ENCODE measurements around the gene WDR90. TPM values are rescaled to one million over a fixed set of nuclear protein-coding genes. Genes with fewer than 3 reads are reported as not detected.

The WDR90 gene
- total and polyA plus RNA-seq, 2 of the 13 experiments (the other 11 are each of a cell fraction or from before 2014, with no cell fraction given) = 14.9 to 28.9 TPM

DNA sequence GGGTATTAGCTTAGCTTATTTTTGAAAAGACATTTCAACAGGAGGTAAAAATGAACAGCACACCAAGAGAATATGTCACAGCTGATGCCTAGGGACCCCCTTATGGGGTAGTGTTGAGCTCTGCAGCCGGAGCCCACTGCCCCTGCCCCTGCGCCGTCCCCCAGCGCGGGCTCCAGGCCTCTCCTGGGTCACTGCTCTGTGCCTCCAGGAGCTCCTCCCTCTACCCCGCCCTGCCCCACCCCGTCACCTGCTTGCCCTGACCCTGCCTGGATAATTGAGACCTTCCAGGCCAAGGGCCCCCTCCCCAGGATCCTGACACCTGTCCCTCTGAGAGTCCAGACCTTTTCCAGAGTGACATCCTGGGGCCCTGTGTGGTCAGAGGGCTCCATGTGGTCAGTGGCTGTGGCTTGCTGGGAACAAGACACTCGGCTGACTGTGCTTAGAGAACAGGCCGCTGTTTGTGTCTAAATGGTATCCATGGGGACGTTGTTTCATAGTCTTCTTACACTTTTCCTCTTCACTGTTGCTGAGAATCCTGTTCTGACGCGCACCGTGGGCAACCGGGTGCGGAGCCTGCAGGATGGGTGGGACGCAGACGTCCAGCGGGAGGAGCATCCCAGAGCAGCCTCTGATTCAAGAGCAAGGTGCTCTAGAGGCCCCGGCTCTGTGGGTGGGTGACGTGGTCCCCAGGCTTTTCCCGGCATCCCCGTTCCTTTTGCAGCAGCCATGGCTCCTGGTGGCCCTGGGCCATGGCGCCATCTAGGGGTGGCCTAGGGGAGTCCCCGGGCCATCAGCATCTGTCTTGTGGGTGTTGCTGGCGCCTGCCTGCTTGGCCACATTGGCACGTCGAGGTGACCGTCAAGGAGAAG, 38.4 kb upstream of the WDR90 start:
- peaks cover 1 to 9% of the 10 kb centered on the region in 2 experiments; a peak in 1 of 5 replicates for H3K36me3 ChIP-seq (replicated peaks in 1 of 2; ENCODE audit: control insufficient read depth in 1 of 2, insufficient read depth in 2 of 2, low read length in 2 of 2)
- BruUV-seq (replicated peaks) = no TSS peak
- no peak overlapping the region for H2AFZ ChIP-seq (ENCODE audit: low read length)
- H3K27me3 ChIP-seq (ENCODE audit: control insufficient read depth in 1 of 2, insufficient read depth in 2 of 2, low read length in 2 of 2) = no peaks in the 10 kb centered on the region
- peak; percentile 73 for DNase-seq (ENCODE audit: low spot score)
- H3K4me3 ChIP-seq (replicated peaks in 1 of 3; ENCODE audit: insufficient read depth in 1 of 3, low read depth in 2 of 3, low read length in 3 of 3) = peak overlapping the region; percentile 21 to 47 (median 42); a peak in 4 of 6 replicates
- ATAC-seq = peak; percentile 90
- ChIA-PET CTCF (ENCODE audit: low intra/inter-chr PET ratio, low total read pairs) (interaction anchor here (0.6 to 1.7 kb wide), 3 partner anchors 31 to 75 kb away, joined by 3 to 11 read pairs (median 3); no protein-coding TSS in a partner anchor), POLR2A (no interaction called here)
- peak; percentile 58 for FAIRE-seq
- peak overlapping the region; percentile 46 for H3K9ac ChIP-seq (ENCODE audit: insufficient read depth, low read depth, low read length)
- H3K9me3 ChIP-seq (ENCODE audit: low read length) = no peaks in the 10 kb centered on the region
- peaks cover 17% of the 10 kb centered on the region for H3K4me1 ChIP-seq (ENCODE audit: insufficient read depth, low read length)
- whole genome bisulfite sequencing (ENCODE audit: low lambda C conversion rate) = 50% methylated on average over 18 of the region's 28 CpGs
- peak overlapping the region; percentile 57 for H3K4me2 ChIP-seq (ENCODE audit: low read depth, low read length)
- in situ Hi-C loops (cut with HindIII; ENCODE audit: extremely low pct_ligation_motif_present, low pct_unique_long_range_greater_than_20kb) (no loop called here), intact Hi-C loops (cut with micrococcal nuclease; ENCODE audit: unreplicated experiment) (no loop called here)
- peaks cover 2% of the 10 kb centered on the region for H3K79me2 ChIP-seq (ENCODE audit: insufficient read depth, low read length)
- peak overlapping the region; percentile 49 for H3K27ac ChIP-seq (ENCODE audit: extremely low read length, insufficient read depth, low read length)
- H4K20me1 ChIP-seq (ENCODE audit: insufficient read depth, low read length) = no peaks in the 10 kb centered on the region
- TF ChIP-seq ZBTB1 (CRISPR knock-in tag; IDR thresholded peaks at IDR 0.05; ENCODE audit: borderline replicate concordance) (no peak), MIER2 (CRISPR knock-in tag; IDR thresholded peaks at IDR 0.05) (no peak), RFX3 (CRISPR knock-in tag; IDR thresholded peaks at IDR 0.05) (no peak), ARNT (IDR thresholded peaks at IDR 0.05) (no peak), ZNF83 (CRISPR knock-in tag; IDR thresholded peaks at IDR 0.05; ENCODE audit: borderline replicate concordance) (no peak), ZBTB7B (CRISPR knock-in tag; IDR thresholded peaks at IDR 0.05) (peak; percentile 37; the same call in 1 of the 2 replicates), ELF4 (CRISPR knock-in tag; IDR thresholded peaks at IDR 0.05; ENCODE audit: borderline replicate concordance) (no peak)
- TF ChIP-seq, protein P1, sequence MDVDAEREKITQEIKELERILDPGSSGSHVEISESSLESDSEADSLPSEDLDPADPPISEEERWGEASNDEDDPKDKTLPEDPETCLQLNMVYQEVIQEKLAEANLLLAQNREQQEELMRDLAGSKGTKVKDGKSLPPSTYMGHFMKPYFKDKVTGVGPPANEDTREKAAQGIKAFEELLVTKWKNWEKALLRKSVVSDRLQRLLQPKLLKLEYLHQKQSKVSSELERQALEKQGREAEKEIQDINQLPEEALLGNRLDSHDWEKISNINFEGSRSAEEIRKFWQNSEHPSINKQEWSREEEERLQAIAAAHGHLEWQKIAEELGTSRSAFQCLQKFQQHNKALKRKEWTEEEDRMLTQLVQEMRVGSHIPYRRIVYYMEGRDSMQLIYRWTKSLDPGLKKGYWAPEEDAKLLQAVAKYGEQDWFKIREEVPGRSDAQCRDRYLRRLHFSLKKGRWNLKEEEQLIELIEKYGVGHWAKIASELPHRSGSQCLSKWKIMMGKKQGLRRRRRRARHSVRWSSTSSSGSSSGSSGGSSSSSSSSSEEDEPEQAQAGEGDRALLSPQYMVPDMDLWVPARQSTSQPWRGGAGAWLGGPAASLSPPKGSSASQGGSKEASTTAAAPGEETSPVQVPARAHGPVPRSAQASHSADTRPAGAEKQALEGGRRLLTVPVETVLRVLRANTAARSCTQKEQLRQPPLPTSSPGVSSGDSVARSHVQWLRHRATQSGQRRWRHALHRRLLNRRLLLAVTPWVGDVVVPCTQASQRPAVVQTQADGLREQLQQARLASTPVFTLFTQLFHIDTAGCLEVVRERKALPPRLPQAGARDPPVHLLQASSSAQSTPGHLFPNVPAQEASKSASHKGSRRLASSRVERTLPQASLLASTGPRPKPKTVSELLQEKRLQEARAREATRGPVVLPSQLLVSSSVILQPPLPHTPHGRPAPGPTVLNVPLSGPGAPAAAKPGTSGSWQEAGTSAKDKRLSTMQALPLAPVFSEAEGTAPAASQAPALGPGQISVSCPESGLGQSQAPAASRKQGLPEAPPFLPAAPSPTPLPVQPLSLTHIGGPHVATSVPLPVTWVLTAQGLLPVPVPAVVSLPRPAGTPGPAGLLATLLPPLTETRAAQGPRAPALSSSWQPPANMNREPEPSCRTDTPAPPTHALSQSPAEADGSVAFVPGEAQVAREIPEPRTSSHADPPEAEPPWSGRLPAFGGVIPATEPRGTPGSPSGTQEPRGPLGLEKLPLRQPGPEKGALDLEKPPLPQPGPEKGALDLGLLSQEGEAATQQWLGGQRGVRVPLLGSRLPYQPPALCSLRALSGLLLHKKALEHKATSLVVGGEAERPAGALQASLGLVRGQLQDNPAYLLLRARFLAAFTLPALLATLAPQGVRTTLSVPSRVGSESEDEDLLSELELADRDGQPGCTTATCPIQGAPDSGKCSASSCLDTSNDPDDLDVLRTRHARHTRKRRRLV (CRISPR knock-in tag; IDR thresholded peaks at IDR 0.05) = no peak
- TF ChIP-seq, protein P2, sequence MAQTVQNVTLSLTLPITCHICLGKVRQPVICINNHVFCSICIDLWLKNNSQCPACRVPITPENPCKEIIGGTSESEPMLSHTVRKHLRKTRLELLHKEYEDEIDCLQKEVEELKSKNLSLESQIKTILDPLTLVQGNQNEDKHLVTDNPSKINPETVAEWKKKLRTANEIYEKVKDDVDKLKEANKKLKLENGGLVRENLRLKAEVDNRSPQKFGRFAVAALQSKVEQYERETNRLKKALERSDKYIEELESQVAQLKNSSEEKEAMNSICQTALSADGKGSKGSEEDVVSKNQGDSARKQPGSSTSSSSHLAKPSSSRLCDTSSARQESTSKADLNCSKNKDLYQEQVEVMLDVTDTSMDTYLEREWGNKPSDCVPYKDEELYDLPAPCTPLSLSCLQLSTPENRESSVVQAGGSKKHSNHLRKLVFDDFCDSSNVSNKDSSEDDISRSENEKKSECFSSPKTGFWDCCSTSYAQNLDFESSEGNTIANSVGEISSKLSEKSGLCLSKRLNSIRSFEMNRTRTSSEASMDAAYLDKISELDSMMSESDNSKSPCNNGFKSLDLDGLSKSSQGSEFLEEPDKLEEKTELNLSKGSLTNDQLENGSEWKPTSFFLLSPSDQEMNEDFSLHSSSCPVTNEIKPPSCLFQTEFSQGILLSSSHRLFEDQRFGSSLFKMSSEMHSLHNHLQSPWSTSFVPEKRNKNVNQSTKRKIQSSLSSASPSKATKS (CRISPR knock-in tag; IDR thresholded peaks at IDR 0.05) = no peak
- TF ChIP-seq, protein P3, sequence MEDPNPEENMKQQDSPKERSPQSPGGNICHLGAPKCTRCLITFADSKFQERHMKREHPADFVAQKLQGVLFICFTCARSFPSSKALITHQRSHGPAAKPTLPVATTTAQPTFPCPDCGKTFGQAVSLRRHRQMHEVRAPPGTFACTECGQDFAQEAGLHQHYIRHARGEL (CRISPR knock-in tag; IDR thresholded peaks at IDR 0.05) = no peak
- TF ChIP-seq, protein P4, sequence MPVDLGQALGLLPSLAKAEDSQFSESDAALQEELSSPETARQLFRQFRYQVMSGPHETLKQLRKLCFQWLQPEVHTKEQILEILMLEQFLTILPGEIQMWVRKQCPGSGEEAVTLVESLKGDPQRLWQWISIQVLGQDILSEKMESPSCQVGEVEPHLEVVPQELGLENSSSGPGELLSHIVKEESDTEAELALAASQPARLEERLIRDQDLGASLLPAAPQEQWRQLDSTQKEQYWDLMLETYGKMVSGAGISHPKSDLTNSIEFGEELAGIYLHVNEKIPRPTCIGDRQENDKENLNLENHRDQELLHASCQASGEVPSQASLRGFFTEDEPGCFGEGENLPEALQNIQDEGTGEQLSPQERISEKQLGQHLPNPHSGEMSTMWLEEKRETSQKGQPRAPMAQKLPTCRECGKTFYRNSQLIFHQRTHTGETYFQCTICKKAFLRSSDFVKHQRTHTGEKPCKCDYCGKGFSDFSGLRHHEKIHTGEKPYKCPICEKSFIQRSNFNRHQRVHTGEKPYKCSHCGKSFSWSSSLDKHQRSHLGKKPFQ (CRISPR knock-in tag; IDR thresholded peaks at IDR 0.05; ENCODE audit: insufficient replicate concordance) = no peak
- TF ChIP-seq, protein P5, sequence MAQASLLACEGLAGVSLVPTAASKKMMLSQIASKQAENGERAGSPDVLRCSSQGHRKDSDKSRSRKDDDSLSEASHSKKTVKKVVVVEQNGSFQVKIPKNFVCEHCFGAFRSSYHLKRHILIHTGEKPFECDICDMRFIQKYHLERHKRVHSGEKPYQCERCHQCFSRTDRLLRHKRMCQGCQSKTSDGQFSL (CRISPR knock-in tag; IDR thresholded peaks at IDR 0.05) = no peak
- TF ChIP-seq, protein P6, sequence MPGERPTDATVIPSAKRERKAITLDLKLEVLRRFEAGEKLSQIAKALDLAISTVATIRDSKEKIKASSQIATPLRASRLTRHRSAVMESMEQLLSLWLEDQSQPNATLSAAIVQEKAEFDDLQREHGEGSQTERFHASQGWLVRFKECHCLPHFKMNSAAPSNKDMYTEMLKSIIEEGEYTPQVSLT (CRISPR knock-in tag; IDR thresholded peaks at IDR 0.05; ENCODE audit: borderline replicate concordance, low read depth) = no peak
